ENCODE measurements around the gene TNFSF10.

DNA sequence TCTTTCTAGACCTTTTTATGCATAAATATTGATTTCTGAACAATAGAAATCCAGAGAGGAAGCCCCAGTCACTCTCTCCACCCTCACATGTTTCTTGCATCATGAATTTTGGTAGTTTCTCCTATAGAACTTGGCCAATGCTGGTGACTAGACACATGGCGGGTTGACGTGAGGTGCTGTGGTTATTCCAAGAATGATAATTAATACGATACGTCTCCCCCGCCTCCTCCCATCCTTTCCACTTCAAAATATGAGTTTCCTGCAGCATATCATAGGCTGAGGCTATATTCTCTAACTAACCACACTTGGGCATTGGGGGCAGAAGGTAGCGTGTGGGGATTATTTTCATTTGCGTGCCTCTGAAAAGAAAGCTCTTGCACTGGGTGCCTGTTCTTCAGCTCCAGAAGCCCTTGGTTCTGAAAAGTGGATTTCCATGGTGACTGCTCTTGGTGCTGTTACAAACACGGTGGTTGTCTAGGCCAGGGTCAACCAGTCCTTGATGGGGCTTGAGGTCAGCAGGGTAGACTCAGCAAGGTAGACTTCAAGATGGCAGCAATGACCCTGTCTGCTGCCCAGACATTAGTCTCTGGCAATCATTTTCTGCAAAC lies 5.3 kb downstream of the TNFSF10 start:
- TF ChIP-seq, protein P1, sequence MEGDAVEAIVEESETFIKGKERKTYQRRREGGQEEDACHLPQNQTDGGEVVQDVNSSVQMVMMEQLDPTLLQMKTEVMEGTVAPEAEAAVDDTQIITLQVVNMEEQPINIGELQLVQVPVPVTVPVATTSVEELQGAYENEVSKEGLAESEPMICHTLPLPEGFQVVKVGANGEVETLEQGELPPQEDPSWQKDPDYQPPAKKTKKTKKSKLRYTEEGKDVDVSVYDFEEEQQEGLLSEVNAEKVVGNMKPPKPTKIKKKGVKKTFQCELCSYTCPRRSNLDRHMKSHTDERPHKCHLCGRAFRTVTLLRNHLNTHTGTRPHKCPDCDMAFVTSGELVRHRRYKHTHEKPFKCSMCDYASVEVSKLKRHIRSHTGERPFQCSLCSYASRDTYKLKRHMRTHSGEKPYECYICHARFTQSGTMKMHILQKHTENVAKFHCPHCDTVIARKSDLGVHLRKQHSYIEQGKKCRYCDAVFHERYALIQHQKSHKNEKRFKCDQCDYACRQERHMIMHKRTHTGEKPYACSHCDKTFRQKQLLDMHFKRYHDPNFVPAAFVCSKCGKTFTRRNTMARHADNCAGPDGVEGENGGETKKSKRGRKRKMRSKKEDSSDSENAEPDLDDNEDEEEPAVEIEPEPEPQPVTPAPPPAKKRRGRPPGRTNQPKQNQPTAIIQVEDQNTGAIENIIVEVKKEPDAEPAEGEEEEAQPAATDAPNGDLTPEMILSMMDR (IDR thresholded peaks at IDR 0.05) = no peak
- no peak for TF ChIP-seq POLR2AphosphoS5 (IDR thresholded peaks at IDR 0.05)
- TF ChIP-seq EP300 (IDR thresholded peaks at IDR 0.05) = no peak
- no peak for TF ChIP-seq POLR2A (IDR thresholded peaks at IDR 0.05; ENCODE audit: low read depth)

Data from esophagus muscularis mucosa (tissue), 4 donors.